GM19351 (cell line): ENCODE data around the gene MRTFB.

ENCODE experiments used
- ATAC-seq: cut with Tn5 transposase; IDR thresholded peaks from one replicate; pipeline ENCODE4 v1.9.1; 2021; ENCODE audit warnings: mild to moderate bottlenecking, moderate library complexity; ENCODE audit not compliant: unreplicated experiment

The MRTFB gene

GRCh38 chr16:14304891-14305460 is 233.9 kb downstream of the MRTFB start:
- ATAC-seq, result no peak

GRCh38 chr16:14306485-14307058 is 235.5 kb downstream of the MRTFB start:
- no peak for ATAC-seq

DNA sequence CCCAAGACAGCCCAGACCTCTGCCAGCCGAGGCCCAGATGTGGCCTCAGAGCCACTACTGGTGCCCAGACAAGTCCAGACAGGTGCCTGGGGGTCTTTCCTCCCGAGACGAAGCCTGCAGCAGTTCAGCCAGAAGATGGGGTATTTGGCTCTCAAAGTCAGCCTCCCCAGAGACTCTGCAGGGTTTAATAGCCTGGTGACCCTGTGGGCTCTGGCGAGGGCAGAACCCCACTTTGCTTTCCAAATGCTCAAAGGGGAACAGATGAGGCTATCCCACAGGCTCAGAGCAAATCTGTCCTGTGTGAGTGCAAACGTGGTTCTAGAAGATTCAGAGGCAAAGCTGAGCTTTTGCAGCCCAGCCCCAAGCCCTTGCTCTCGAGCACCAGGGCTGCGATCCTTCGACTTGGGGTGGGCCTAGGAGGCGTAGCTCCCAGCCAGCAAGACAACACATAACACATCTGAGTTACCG is 236.0 kb downstream of the MRTFB start:
- ATAC-seq, result no peak

DNA sequence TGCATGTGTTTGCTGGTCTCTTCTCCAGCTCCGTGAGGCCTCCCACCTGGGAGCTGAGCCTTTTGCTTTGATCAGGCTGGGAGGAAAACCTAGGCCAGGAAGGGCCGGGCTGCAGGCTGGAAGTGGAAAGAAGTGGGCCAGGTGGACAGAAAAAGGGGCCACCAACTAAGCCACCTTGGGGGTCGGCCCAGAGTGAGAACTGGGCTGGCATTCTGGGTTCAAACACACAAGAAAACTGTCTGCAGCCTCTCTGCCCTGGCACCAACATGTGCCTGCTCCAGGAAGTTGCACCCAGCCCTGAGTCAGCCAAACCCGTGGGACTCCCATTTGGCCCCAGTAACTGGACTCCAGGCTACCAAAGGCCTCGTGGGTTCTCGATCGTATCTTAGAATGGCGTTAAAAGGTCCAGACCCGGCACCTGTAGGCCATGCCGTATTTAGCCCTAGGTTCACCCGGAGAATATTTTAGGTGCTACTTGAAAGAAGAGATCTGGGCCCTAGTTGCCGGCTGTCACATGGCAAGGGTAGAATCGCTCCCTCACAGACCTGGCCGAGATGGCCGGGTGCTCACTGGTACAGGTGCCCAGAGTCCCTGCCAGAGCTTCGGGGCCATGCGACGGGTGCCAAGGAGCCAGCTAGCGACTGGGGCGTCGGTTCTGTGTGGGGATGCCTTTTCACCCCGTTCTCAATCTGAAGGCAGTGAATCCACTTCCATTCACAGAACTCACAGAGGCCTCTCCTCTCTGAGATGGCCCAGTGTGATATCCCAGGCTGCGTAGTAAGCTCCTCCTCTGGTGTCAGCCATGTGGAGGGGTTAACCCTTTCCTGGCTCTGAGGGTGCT is 236.6 kb downstream of the MRTFB start:
- ATAC-seq, result no peak

DNA sequence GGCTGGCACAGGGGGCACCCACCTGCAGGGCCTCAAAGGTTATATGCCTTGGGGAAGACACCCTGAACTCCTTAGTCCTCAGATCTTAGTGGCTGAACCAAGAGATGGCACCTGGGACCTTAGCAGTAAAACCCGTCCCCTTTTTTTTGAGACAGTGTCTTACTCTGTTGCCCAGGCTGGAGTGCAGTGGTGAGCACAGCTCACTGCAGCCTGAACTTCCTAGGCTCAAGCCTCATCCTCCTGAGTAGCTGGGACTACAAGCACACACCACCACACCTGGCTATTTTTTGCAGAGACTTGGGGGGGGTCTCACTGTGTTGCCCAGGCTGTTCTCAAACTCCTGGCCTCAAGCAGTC is 237.2 kb downstream of the MRTFB start:
- no peak for ATAC-seq

DNA sequence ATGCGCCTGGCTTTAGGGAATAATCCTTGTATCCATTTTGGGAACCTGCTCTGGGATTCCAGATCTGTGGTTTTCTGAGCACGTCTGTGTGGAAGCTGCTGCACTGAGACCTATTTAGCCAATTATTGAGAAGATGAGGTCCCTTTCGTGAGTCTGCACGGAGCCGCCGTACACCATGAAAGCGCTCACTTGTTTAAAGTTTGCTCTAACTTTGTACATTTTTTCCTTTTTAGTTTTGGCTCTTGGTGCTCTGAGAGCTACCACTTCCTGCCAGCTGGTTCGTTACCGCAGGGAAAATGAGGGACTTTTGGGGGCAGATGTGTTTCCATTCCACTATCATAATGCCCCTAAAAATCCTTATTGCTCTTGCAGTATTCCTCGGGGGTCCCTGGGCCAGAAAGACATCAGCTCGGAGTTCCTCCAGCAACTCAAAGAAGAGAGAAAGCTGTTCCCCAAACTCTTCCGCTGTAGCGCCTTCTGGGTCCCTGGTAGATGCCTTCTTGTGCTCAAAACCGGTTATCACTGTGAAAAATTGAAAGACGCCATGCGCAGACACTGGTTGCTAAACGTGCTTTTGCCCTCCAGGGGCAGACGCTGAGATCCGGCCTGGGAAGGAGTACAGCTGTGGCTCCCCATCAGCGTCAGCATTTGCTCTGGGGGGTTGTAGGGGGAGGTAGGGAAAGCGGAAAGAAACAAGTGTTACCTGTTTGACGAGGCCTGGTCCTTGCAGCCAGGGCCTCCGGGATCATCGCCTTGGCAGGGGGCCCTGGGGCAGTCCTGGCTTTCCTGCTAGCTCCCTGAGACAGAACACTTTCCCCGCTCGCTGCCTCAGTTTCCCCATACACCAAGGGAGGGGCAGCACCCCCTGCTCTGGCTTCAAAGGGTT is 238.1 kb downstream of the MRTFB start:
- ATAC-seq, result no peak

- ATAC-seq, result no peak
Observed at GRCh38 chr16:14309906-14310305, 238.8 kb downstream of the MRTFB start.

GRCh38 chr16:14310519-14310991 is 239.4 kb downstream of the MRTFB start:
- peak; percentile 67 for ATAC-seq

DNA sequence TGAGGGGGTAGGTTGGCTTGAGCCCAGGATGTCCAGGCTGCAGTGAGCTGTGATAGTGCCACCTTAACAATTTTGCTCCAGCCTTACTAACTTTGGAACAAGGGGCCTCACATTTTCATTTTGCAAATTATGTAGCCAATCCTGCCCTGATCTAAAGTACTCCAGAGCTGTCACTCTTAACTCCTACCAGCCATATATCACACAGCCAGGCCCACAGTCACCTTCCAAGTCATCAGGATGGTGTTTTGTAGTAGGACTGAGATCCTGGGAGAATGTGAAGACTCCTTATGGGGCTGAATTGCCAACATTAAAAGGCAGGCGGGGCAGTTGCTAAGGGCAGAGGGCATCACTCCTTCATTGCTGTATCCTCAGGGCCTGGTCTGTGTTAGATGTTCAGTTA is 243.0 kb downstream of the MRTFB start:
- no peak for ATAC-seq

DNA sequence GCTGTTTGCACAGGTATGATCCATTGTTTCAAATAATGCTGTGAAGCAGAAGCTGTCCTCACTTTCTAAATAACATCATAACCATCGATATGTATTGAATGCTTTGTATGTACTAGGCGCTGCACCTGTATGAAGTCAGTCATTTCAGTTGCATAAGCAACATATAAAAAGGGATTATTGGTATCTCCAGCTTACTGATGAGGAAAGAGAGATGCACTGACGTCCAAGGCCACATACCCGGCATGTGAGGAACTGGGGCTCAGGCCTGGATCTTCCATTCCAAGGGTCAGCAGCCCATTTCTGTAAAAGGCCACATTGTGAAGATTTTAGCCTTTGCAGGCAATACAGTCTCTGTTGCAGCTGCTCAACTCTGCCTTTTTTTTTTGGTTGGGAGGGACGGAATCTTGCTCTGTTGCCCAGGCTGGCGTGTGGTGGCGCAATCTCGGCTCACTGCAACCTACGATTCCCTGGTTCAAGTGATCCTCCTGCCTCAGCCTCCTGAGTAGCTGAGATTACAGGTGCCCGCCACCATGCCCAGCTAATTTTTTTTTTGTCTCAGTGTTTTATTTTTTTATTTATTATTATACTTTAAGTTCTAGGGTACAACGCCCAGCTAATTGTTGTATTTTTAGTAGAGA is 244.7 kb downstream of the MRTFB start:
- no peak for ATAC-seq
